Transverse colon (tissue), 4 donors: Measurements from ENCODE around the gene ODAM.
"Not testable (repeated sequence)": the region's sequence is repeated elsewhere in the genome, so short reads cannot be mapped to it uniquely, and the experiment has no call there.

Experiments
- CTCF ChIP-seq, 5 experiments: fragments of 200-600 bp in 3 of 5; fragments of 450-650 bp in 2 of 5; sonication (generic) in 3 of 5; IDR thresholded peaks; 1 replicate in 2 of 5; 2 replicates in 3 of 5; pipeline ENCODE4 v1.5.1; 2016 to 2017; ENCODE audit warnings: antibody characterized with exemption in 5 of 5, inconsistent platforms in 3 of 5, mild to moderate bottlenecking in 2 of 5, moderate library complexity in 1 of 5
- POLR2A ChIP-seq: fragments of 450-650 bp; IDR thresholded peaks from one replicate; pipeline ENCODE4 v1.6.1; 2016; ENCODE audit warnings: antibody characterized with exemption, mild to moderate bottlenecking, moderate library complexity
- POLR2AphosphoS5 ChIP-seq, 3 donors: sonication (generic); formaldehyde crosslinking; IDR thresholded peaks; one replicate each; pipeline ENCODE4 v1.6.1; 2016; ENCODE audit warnings: antibody characterized with exemption in 3 of 3

GRCh38 chr4:70212752-70213151 lies 17.2 kb downstream of the ODAM start:
- TF ChIP-seq CTCF (IDR thresholded peaks at IDR 0.05); POLR2AphosphoS5 (IDR thresholded peaks at IDR 0.05); POLR2A: not testable (repeated sequence)
